Right cardiac atrium (tissue), 5 donors: ENCODE data around the gene MMP10. TPM values are rescaled to one million over a fixed set of nuclear protein-coding genes. Genes with fewer than 3 reads are reported as not detected.
A peak's percentile ranks its signal among the peaks of the same experiment; 100 is the strongest.

ENCODE experiments used
- ATAC-seq, 2 donors: fragments of 200-7000 bp; cut with Tn5 transposase; one replicate each; pipeline versions ENCODE4 v1.8.0 to v1.9.1; 2020; ENCODE audit warnings: moderate library complexity in 2 of 2, mild to moderate bottlenecking in 1 of 2
- DNase-seq, 3 donors: peaks; one replicate each; pipeline ENCODE4 v3.0.0-alpha.2; 2020
- H3K27ac ChIP-seq: one replicate; pipeline ENCODE4 v1.5.1; 2013; ENCODE audit warnings: mild to moderate bottlenecking, low read length, control low read depth, moderate library complexity
- H3K27me3 ChIP-seq: one replicate; pipeline ENCODE4 v1.6.1; 2013; ENCODE audit not compliant: control insufficient read depth, insufficient read depth
- H3K4me1 ChIP-seq: one replicate; pipeline ENCODE4 v1.6.1; 2013; ENCODE audit warnings: low read length; ENCODE audit not compliant: control insufficient read depth, insufficient read depth
- H3K4me3 ChIP-seq: one replicate; pipeline ENCODE4 v1.5.1; 2013; ENCODE audit warnings: low read length, control low read depth
- H3K9me3 ChIP-seq: one replicate; pipeline ENCODE4 v1.6.1; 2013; ENCODE audit warnings: low read length; ENCODE audit not compliant: control insufficient read depth
- whole genome bisulfite sequencing: extraction: QIAGEN DNeasy Blood & Tissue Kit; methylation state at CpG from one replicate; pipeline ENCODE4 v1.1.7; 2013; 5-methylcytosine and 5-hydroxymethylcytosine counted together
- intact Hi-C, 4 donors: fragments of 100-400 bp; cut with DNase I; formaldehyde crosslinking; loops; one replicate each; pipeline versions ENCODE4 v1.11.0 to v1.14.0; 2022 to 2023
- polyA plus RNA-seq: library from polyadenylated mRNA; stranded (reverse); fragments of 200-250 nt; gene quantifications from one replicate; pipeline ENCODE4 v1.2.3, GENCODE V29; 2013
- total RNA-seq, 4 donors: library from RNA; stranded (reverse); fragmentation: NEBNext Ultra II Directional; extraction: Animal tissue kit (Norgen Biotek cat#: 25700); gene quantifications; one replicate each; pipeline ENCODE4 v1.2.1, GENCODE V29; 2021
- donor health status: healthy with polysubstance abuse.
- donor health status: DM: no; HTN: yes; CAD: no.
- donor health status: DM: no; HTN: no; CAD: no.
- donor health status: DM: no; HTN: yes; CAD: no; lungs with severe emphysema.
- donor health status: DM: yes; HTN: yes; CAD: no.

The MMP10 gene
- total and polyA plus RNA-seq, 5 donors: not detected

DNA sequence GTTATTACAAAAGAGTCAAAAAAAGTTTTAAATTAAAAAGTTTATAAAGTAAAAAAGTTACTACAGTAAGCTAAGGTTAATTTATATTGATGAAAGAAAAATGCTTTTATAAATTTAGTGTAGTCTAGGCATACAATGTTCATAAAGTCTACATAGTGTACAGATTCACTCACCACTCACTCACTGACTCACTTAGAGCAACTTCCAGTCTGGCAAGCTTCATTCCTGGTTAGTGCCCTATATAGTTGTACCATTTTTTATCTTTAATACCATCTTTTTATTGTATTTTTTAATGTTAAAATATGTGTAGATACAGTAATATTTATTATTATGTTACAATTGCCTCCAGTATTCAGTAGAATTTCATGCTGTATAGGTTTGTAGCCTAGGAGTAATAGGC lies 2.6 kb upstream of the MMP10 start:
- intact Hi-C loops: no loop called here
- Histone ChIP-seq H3K9me3 (no peaks in the 10 kb centered on the region), H3K4me3 (no peak overlapping the region), H3K27me3 (no peaks in the 10 kb centered on the region), H3K4me1 (no peaks in the 10 kb centered on the region), H3K27ac (no peak overlapping the region)
- DNase-seq (no peak), ATAC-seq (no peak)

DNA sequence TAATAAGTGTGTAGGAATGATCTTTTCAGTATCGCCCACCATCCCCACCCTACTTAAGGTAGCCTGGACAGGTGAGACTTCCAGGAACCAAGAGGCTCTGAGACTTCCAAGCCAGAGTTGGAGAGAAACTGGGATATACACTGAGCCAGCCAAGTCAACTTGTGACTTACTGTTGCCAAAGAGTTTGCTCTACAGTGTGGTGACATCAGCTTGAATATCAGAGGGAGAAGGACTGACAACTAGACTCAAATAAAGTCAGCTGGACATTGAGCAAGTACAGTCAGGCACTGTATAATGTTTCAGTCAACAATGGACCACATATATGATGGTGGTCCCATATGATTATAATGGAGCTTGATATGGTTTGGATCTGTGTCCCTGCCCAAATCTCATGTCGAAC lies 1.2 kb upstream of the MMP10 start:
- intact Hi-C loops: no loop called here
- WGBS: 93% methylated on average over 2 of the region's 2 CpGs
- no peak overlapping the region for H3K27ac ChIP-seq
- H3K9me3 ChIP-seq: no peaks in the 10 kb centered on the region
- no peaks in the 10 kb centered on the region for H3K27me3 ChIP-seq
- DNase-seq: no peak
- H3K4me1 ChIP-seq: no peaks in the 10 kb centered on the region
- no peak overlapping the region for H3K4me3 ChIP-seq
- ATAC-seq: no peak

DNA sequence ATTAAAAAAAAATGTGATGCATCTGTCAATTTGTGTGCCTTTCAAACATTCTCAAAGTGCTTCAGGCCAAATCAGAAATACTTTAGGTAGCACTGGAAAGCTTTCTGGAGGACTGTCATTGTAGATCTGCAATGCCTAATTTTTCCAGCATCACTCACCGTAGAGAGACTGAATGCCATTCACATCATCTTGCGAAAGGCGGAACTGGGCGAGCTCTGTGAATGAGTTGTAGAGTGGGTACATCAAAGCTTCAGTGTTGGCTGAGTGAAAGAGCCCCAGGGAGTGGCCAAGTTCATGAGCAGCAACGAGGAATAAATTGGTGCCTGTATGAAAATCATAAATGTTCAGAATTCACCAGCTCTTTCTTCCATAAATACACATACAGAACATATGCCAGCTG lies 4.0 kb downstream of the MMP10 start:
- Histone ChIP-seq H3K9me3 (no peaks in the 10 kb centered on the region), H3K4me3 (no peak overlapping the region), H3K4me1 (no peaks in the 10 kb centered on the region), H3K27me3 (no peaks in the 10 kb centered on the region), H3K27ac (no peak overlapping the region)
- no peak for DNase-seq
- no peak for ATAC-seq
- 89% methylated on average over 5 of the region's 5 CpGs for WGBS
- intact Hi-C loops: no loop called here

DNA sequence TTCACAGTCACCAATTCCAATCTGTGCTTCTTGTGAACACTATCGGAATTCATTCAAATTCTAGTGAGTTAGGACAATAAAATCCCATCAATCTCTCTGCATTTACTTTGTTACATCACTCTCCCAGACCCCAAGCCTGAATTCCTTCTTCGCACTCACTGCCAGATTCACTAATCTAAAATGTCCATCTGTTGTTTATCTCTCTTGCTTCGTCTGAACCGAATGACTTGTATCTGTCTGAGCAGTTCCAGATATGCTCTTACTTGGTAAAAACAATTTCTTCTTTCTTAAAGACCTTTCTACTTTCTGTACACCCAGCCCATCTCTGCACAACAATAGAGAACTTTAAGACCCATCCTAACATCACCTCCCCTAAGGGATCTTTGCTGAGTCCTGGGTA lies 7.0 kb downstream of the MMP10 start:
- intact Hi-C loops: no loop called here
- H3K27ac ChIP-seq: no peak overlapping the region
- no peaks in the 10 kb centered on the region for H3K27me3 ChIP-seq
- no peaks in the 10 kb centered on the region for H3K4me1 ChIP-seq
- WGBS: 57% methylated on average over 4 of the region's 4 CpGs
- ATAC-seq (no peak), DNase-seq (no peak)
- no peaks in the 10 kb centered on the region for H3K9me3 ChIP-seq
- H3K4me3 ChIP-seq: no peak overlapping the region

DNA sequence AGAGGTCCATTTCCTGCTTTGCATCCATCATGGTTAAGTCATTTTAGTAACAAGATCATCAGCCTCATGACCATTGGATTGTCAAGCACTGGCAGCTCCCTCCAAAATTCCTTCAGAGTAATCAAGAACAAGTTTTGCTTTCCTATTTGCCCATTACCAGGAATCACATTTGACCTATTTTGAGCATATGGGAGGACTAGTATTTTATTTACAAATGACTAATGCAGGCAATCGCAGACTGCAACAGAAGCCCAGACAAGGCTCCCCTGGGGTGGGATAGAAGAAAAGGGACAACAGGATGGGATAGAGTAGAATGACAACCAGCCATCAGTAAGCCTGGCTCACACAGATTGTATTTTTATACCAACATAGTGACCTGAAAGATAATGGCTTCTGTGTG lies 9.1 kb downstream of the MMP10 start:
- DNase-seq (no peak), ATAC-seq (no peak)
- 64% methylated on average over 1 of the region's 1 CpG for WGBS
- H3K4me1 ChIP-seq: no peaks in the 10 kb centered on the region
- H3K27ac ChIP-seq: no peak overlapping the region
- no peak overlapping the region for H3K4me3 ChIP-seq
- intact Hi-C loops: no loop called here
- no peaks in the 10 kb centered on the region for H3K9me3 ChIP-seq
- no peaks in the 10 kb centered on the region for H3K27me3 ChIP-seq

DNA sequence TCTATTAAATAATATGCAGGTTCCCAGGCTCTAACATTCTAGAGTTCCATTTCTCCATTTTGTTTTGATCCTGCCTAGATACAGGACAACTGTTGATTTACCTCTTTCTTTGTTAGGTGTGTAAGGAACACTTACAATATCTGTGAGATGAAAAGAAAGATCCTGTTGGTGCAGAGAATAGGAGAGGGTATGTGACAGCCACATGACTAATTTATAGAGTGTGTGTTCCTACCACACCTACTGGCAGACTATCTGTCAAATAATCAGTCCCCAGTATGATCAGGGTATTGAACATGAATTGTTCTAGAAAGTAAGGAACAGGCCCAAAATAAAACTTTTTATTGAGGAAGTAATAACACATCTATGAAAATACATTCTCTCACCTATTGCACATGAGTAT lies 10.2 kb downstream of the MMP10 start:
- H3K4me3 ChIP-seq: no peak overlapping the region
- no peaks in the 10 kb centered on the region for H3K4me1 ChIP-seq
- H3K27me3 ChIP-seq: no peaks in the 10 kb centered on the region
- intact Hi-C loops: no loop called here
- DNase-seq: no peak
- no peak for ATAC-seq
- no peak overlapping the region for H3K27ac ChIP-seq
- no peaks in the 10 kb centered on the region for H3K9me3 ChIP-seq

DNA sequence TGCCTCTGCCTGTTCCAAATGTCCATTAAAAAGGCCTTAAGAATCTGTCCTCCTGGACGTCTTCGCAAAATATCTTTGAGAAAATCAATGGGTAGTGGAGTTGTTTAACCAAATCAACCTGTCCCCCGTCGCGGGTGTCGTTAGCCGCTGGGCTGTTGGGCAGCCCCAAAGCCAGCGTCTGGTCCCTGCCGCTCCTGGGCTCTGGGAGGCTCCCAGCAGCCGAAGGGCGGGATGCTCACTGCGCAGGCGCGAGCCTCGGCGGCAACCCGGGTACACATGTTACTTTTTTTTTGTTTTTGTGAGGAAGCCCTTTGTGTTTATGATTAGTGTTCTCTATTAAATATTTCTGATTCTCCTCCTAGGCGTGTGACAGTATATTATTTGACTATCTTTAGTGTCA lies 12.6 kb downstream of the MMP10 start:
- intact Hi-C loops: no loop called here
- ATAC-seq (no peak), DNase-seq (peak in 1 of 3 donors; percentile 39)
- Histone ChIP-seq H3K9me3 (no peaks in the 10 kb centered on the region), H3K4me1 (no peaks in the 10 kb centered on the region), H3K4me3 (no peak overlapping the region), H3K27me3 (no peaks in the 10 kb centered on the region), H3K27ac (no peak overlapping the region)
- 72% methylated on average over 18 of the region's 18 CpGs for WGBS

DNA sequence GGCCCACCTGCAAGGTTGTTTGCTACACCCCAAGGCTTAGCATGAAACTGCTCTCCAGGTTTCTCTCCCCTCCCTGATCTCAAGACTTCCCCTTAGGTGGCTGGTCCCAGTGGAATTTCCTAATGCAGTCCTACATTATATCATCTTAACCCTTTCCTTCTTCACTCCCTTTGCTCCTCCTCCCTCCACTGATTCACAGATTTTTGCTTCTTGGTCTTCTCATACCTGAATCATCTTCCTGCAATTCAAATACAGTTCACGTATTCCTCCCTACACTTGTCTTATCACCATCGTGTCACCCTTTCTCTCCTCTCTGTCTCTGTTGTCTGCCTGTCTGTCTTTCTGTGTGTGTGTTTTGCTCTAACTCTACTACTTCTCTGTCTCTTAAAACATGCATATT lies 17.0 kb downstream of the MMP10 start:
- 56% methylated on average over 2 of the region's 2 CpGs for WGBS
- ATAC-seq (no peak), DNase-seq (no peak)
- Histone ChIP-seq H3K4me3 (no peak overlapping the region), H3K27me3 (no peaks in the 10 kb centered on the region), H3K4me1 (no peaks in the 10 kb centered on the region), H3K9me3 (no peaks in the 10 kb centered on the region), H3K27ac (no peak overlapping the region)
- intact Hi-C loops: no loop called here

DNA sequence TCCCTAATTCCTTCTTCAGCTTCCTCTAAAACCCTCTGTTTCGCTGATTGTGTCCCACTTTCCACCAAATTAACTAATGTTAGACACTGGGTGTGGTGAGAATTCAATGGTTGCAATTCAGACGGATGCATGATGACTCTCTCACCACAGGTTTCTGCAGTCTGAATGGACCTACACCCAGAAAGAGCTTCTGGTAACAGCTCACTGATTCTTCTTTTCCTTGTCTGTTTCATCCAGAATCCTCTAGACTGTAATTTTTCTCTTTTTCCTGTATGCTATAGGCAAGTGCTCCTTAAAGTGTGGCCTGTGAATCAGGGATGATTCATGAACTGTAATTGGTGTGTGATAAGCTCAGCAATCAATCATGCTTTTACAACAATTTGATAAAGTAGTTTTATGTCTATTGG lies 18.1 kb downstream of the MMP10 start:
- H3K27ac ChIP-seq: no peak overlapping the region
- no peak for DNase-seq
- intact Hi-C loops: no loop called here
- H3K27me3 ChIP-seq: no peaks in the 10 kb centered on the region
- H3K9me3 ChIP-seq: no peaks in the 10 kb centered on the region
- no peak for ATAC-seq
- WGBS: 72% methylated on average over 2 of the region's 2 CpGs
- no peaks in the 10 kb centered on the region for H3K4me1 ChIP-seq
- H3K4me3 ChIP-seq: no peak overlapping the region

DNA sequence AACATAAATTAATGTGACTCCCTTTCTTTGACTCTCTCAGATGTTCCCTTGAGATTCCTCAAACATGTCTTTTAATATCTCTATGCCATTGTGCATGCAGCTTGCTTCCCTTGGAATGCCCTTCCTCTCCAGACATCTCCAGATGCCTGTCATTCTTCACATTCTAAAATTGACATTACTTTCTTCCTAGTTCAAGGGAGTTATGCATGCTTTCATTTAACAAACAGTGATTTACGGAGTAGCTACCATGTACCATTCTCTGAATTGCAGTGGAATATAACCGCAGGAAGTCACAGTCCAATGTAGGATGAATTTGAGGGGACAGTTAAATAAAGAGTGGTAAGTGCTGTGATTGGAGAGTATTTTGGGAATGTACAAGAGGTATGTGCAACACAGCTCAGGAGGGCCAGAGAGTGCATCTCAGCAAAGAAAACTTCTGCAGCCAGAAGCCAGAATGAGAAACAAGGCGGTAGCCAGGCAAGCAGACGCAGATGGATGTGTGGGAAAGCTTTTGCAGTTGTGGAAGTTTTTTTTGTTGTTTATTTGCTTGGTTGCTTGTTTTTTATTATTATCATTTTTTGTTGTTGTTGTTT lies 18.7 kb downstream of the MMP10 start:
- Histone ChIP-seq H3K9me3 (no peaks in the 10 kb centered on the region), H3K27me3 (no peaks in the 10 kb centered on the region), H3K4me3 (no peak overlapping the region), H3K4me1 (no peaks in the 10 kb centered on the region), H3K27ac (no peak overlapping the region)
- ATAC-seq (no peak), DNase-seq (no peak)
- WGBS: 60% methylated on average over 4 of the region's 4 CpGs
- intact Hi-C loops: no loop called here

DNA sequence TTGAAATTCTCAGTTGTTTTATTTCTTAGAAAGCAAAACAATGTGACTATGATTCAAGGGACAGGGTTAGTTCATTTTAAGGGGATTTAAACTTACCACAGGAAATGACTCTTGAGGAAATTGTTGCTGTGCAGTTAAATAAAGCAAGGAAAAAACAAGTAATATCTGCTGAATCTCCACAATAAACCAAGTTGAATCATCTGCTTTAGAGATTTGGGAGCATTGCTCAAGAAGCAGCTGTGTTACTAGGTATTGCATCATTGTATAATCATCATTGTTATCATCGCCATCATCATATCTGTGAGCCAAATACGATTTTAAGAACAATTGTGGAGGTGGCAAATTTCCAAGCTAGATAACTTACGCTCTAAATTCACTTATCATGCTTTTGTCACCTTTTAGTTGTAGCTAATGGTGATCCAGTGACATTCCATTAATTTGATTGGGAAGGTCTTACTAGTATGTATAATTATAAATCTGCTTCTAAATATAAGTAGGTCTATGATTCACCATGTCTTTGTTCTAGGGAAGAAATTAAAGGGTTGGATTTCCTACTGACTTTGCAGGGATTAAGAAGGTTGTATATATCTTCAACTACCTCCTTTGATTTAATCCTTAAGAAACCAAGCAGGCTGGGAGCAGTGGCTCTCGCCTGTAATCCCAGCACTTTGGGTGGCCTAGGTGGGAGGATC lies 19.9 kb downstream of the MMP10 start:
- no peak for ATAC-seq
- intact Hi-C loops: no loop called here
- WGBS: 46% methylated on average over 4 of the region's 4 CpGs

More for the DNA sequence above, 19.9 kb downstream of the MMP10 start:
- H3K27ac ChIP-seq: no peak overlapping the region
- H3K4me3 ChIP-seq: no peak overlapping the region
- no peaks in the 10 kb centered on the region for H3K27me3 ChIP-seq
- DNase-seq: no peak
- no peaks in the 10 kb centered on the region for H3K9me3 ChIP-seq
- H3K4me1 ChIP-seq: no peaks in the 10 kb centered on the region
